HCT116 (cell line): Measurements from ENCODE around the gene SFTPD. TPM values are rescaled to one million over a fixed set of nuclear protein-coding genes. Genes with fewer than 3 reads are reported as not detected.

Source experiments
- ATAC-seq: fragments of 200-7000 bp; cut with Tn5 transposase; 2 replicates; pipeline ENCODE4 v1.9.1; 2020; ENCODE audit warnings: mild to moderate bottlenecking, moderate library complexity
- BruUV-seq: library from RNA; stranded (reverse); fragments of 400-500 nt; replicated peaks from 2 replicates; lab custom pipeline; 2021; lab: Mats Ljungman, UMichigan
- CTCF ChIA-PET: fragments of 300-600 bp; sonication (Branson Sonifier 250); formaldehyde crosslinking; loops from one replicate; lab custom pipeline; 2021; ENCODE audit warnings: antibody characterized with exemption; lab: Charles Lee
- POLR2A ChIA-PET: fragments of 300-600, 350-600 bp; sonication (Branson Sonifier 250); formaldehyde crosslinking; loops from one replicate; lab custom pipeline; 2021; ENCODE audit warnings: antibody characterized with exemption; lab: Charles Lee
- RAD21 ChIA-PET, 2 experiments: fragments of 300-600 bp; sonication (Branson Sonifier 250); formaldehyde crosslinking; loops; one replicate each; lab custom pipeline; 2023; ENCODE audit warnings: low total read pairs in 2 of 2; ENCODE audit not compliant: uncharacterized antibody in 2 of 2, unreplicated experiment in 2 of 2, low non-redundant PET in 1 of 2; lab: Charles Lee
- DNase-seq: peaks from one replicate; pipeline ENCODE4 v3.0.0-alpha.2; 2010; ENCODE audit warnings: low read depth, low spot score
- H2AFZ ChIP-seq: fragments of 200-600 bp; shearing (Covaris generic), sonication (generic); 2 replicates; pipeline ENCODE4 v1.6.1; 2017; ENCODE audit warnings: low read depth, mixed run types, mixed read lengths, antibody characterized with exemption, low read length; ENCODE audit not compliant: poor library complexity, severe bottlenecking
- H3K27ac ChIP-seq: 2 replicates; pipeline ENCODE4 v1.5.1; 2012; ENCODE audit warnings: low read depth, low read length
- H3K27me3 ChIP-seq: fragments of 200-600 bp; sonication (generic); 2 replicates; pipeline ENCODE4 v1.6.1; 2016; ENCODE audit warnings: mixed run types, low read length, mixed read lengths; ENCODE audit not compliant: insufficient read depth
- H3K36me3 ChIP-seq, 2 experiments: fragments of 200-500 bp in 1 of 2; fragments of 200-600 bp in 1 of 2; sonication (Bioruptor generic) in 1 of 2; sonication (generic) in 1 of 2; 2 replicates each; pipeline versions ENCODE4 v1.5.1 to v1.6.1; 2014 to 2016; ENCODE audit warnings: low read length in 2 of 2, inconsistent platforms in 1 of 2, mixed read lengths in 1 of 2, mixed run types in 1 of 2; ENCODE audit not compliant: insufficient read depth in 2 of 2, control insufficient read depth in 1 of 2
- H3K4me1 ChIP-seq, 2 experiments: fragments of 200-600 bp in 1 of 2; sonication (generic) in 1 of 2; 2 replicates each; pipeline versions ENCODE4 v1.5.1 to v1.6.1; 2012 to 2017; ENCODE audit warnings: low read length in 2 of 2, inconsistent platforms in 1 of 2, mild to moderate bottlenecking in 1 of 2, mixed read lengths in 1 of 2, mixed run types in 1 of 2, moderate library complexity in 1 of 2; ENCODE audit not compliant: insufficient read depth in 2 of 2, control insufficient read depth in 1 of 2
- H3K4me2 ChIP-seq: fragments of 200-600 bp; sonication (generic); 2 replicates; pipeline ENCODE4 v1.6.1; 2017; ENCODE audit warnings: mixed run types, low read length, mixed read lengths
- H3K4me3 ChIP-seq, 2 experiments: fragments of 200-600 bp in 1 of 2; sonication (generic) in 1 of 2; replicated peaks in 1 of 2; 2 replicates each; pipeline ENCODE4 v1.5.1; 2011 to 2016; ENCODE audit warnings: low read length in 2 of 2, control low read depth in 1 of 2, low read depth in 1 of 2, mild to moderate bottlenecking in 1 of 2, mixed read lengths in 1 of 2, mixed run types in 1 of 2
- H3K79me2 ChIP-seq: fragments of 200-600 bp; sonication (generic); 2 replicates; pipeline ENCODE4 v1.6.1; 2017; ENCODE audit warnings: mild to moderate bottlenecking, mixed run types, low read length, moderate library complexity, mixed read lengths; ENCODE audit not compliant: insufficient read depth
- H3K9ac ChIP-seq: fragments of 200-600 bp; sonication (generic); 2 replicates; pipeline ENCODE4 v1.6.1; 2016; ENCODE audit warnings: low read length, mixed read lengths
- H3K9me2 ChIP-seq: fragments of 200-600 bp; sonication (generic), shearing (Covaris generic); 2 replicates; pipeline ENCODE4 v1.6.1; 2017; ENCODE audit warnings: mixed run types, mild to moderate bottlenecking, moderate library complexity; ENCODE audit not compliant: insufficient read depth
- H3K9me3 ChIP-seq, 2 experiments: fragments of 200-500 bp in 1 of 2; fragments of 200-600 bp in 1 of 2; sonication (Bioruptor generic) in 1 of 2; sonication (generic) in 1 of 2; 2 replicates each; pipeline ENCODE4 v1.6.1; 2014 to 2017; ENCODE audit warnings: low read length in 2 of 2, mixed read lengths in 2 of 2, inconsistent platforms in 1 of 2, low read depth in 1 of 2, mild to moderate bottlenecking in 1 of 2, mixed run types in 1 of 2, moderate library complexity in 1 of 2; ENCODE audit not compliant: control insufficient read depth in 1 of 2, insufficient read depth in 1 of 2
- H4K20me1 ChIP-seq: fragments of 200-600 bp; sonication (generic), shearing (Covaris generic); 2 replicates; pipeline ENCODE4 v1.6.1; 2017; ENCODE audit warnings: mixed run types, mild to moderate bottlenecking, moderate library complexity; ENCODE audit not compliant: insufficient read depth
- EGR1 ChIP-seq: IDR thresholded peaks from 2 replicates; pipeline ENCODE4 v1.6.1; 2012; ENCODE audit warnings: low read depth
- ELF1 ChIP-seq: IDR thresholded peaks from 2 replicates; pipeline ENCODE4 v1.6.1; 2012; ENCODE audit warnings: low read depth, borderline replicate concordance
- POLR2AphosphoS5 ChIP-seq: IDR thresholded peaks from 2 replicates; pipeline ENCODE4 v1.6.1; 2011; ENCODE audit warnings: mild to moderate bottlenecking, low read depth, low read length, moderate library complexity
- SIN3A ChIP-seq: IDR thresholded peaks from 2 replicates; pipeline ENCODE4 v1.6.1; 2012; ENCODE audit warnings: low read depth
- SP1 ChIP-seq: IDR thresholded peaks from 2 replicates; pipeline ENCODE4 v1.6.1; 2012; ENCODE audit warnings: low read depth
- TCF7L2 ChIP-seq: IDR thresholded peaks from 2 replicates; pipeline ENCODE4 v1.7.0; 2011; ENCODE audit warnings: borderline replicate concordance, inconsistent platforms; ENCODE audit not compliant: insufficient read depth, insufficient read length; ENCODE audit errors: extremely low read depth
- intact Hi-C: fragments of 100-400 bp; cut with micrococcal nuclease; formaldehyde crosslinking; loops from 2 replicates; pipeline ENCODE4 v1.10.0; 2022
- total RNA-seq: library from RNA; stranded (reverse); gene quantifications from one replicate; pipeline ENCODE4 v1.2.1, GENCODE V29; 2021; ENCODE audit not compliant: unreplicated experiment
- TF ChIP-seq, protein P1 (sequence below), 3 experiments: fragments of 200-600 bp in 1 of 3; sonication (generic) in 1 of 3; IDR thresholded peaks in 2 of 3; conservative IDR thresholded peaks in 1 of 3; 2 replicates each; pipeline ENCODE4 v1.5.1; 2012 to 2017; ENCODE audit warnings: low read depth in 2 of 3, low read length in 2 of 3, antibody characterized with exemption in 1 of 3, borderline replicate concordance in 1 of 3, control low read depth in 1 of 3, mild to moderate bottlenecking in 1 of 3, mixed read lengths in 1 of 3, mixed run types in 1 of 3, moderate library complexity in 1 of 3; ENCODE audit not compliant: insufficient read depth in 1 of 3
- TF ChIP-seq, protein P2 (sequence below): IDR thresholded peaks from 2 replicates; pipeline ENCODE4 v1.6.1; 2012
- TF ChIP-seq, protein P3 (sequence below): IDR thresholded peaks from 2 replicates; pipeline ENCODE4 v1.6.1; 2012
- TF ChIP-seq, protein P4 (sequence below): IDR thresholded peaks from 2 replicates; pipeline ENCODE4 v1.6.1; 2011; ENCODE audit warnings: mild to moderate bottlenecking, low read length, moderate library complexity; ENCODE audit not compliant: insufficient replicate concordance; ENCODE audit errors: extremely low read depth

SFTPD gene
- total RNA-seq, 1 experiment from 2014 or later = 0.66 TPM

- DNase-seq = no peak
- H3K9me3 ChIP-seq = no peaks in the 10 kb centered on the region
- no peak overlapping the region for H3K27ac ChIP-seq
- H3K4me1 ChIP-seq = no peaks in the 10 kb centered on the region
- ATAC-seq = no peak
- H3K4me3 ChIP-seq = no peak overlapping the region
- H3K4me2 ChIP-seq = no peak overlapping the region
- H3K79me2 ChIP-seq = no peaks in the 10 kb centered on the region
- intact Hi-C loops = no loop called here
- no peaks in the 10 kb centered on the region for H3K9me2 ChIP-seq
- no peaks in the 10 kb centered on the region for H4K20me1 ChIP-seq
- peaks cover 7% of the 10 kb centered on the region; the same call in 1 of the 2 replicates for H3K27me3 ChIP-seq
- RAD21 ChIA-PET = no interaction called here
- H2AFZ ChIP-seq = no peak overlapping the region
- no TSS peak for BruUV-seq
- no peaks in the 10 kb centered on the region for H3K36me3 ChIP-seq
- H3K9ac ChIP-seq = no peak overlapping the region
- POLR2A ChIA-PET = no interaction called here
- CTCF ChIA-PET = no interaction called here
- no peak for TF ChIP-seq POLR2AphosphoS5
- TF ChIP-seq, protein P1, sequence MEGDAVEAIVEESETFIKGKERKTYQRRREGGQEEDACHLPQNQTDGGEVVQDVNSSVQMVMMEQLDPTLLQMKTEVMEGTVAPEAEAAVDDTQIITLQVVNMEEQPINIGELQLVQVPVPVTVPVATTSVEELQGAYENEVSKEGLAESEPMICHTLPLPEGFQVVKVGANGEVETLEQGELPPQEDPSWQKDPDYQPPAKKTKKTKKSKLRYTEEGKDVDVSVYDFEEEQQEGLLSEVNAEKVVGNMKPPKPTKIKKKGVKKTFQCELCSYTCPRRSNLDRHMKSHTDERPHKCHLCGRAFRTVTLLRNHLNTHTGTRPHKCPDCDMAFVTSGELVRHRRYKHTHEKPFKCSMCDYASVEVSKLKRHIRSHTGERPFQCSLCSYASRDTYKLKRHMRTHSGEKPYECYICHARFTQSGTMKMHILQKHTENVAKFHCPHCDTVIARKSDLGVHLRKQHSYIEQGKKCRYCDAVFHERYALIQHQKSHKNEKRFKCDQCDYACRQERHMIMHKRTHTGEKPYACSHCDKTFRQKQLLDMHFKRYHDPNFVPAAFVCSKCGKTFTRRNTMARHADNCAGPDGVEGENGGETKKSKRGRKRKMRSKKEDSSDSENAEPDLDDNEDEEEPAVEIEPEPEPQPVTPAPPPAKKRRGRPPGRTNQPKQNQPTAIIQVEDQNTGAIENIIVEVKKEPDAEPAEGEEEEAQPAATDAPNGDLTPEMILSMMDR (IDR thresholded peaks at IDR 0.05 in 2 of 3, conservative IDR thresholded peaks at IDR 0.05 in 1 of 3; ENCODE audit: borderline replicate concordance in 1 of 3, insufficient read depth in 1 of 3, low read depth in 2 of 3, low read length in 2 of 3) = no peak
- TF ChIP-seq EGR1 = no peak
- TF ChIP-seq TCF7L2 = no peak
- no peak for TF ChIP-seq ELF1
- TF ChIP-seq, protein P2, sequence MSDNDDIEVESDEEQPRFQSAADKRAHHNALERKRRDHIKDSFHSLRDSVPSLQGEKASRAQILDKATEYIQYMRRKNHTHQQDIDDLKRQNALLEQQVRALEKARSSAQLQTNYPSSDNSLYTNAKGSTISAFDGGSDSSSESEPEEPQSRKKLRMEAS = no peak
- no peak for TF ChIP-seq SIN3A
- TF ChIP-seq, protein P3, sequence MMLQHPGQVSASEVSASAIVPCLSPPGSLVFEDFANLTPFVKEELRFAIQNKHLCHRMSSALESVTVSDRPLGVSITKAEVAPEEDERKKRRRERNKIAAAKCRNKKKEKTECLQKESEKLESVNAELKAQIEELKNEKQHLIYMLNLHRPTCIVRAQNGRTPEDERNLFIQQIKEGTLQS = no peak
- TF ChIP-seq, protein P4, sequence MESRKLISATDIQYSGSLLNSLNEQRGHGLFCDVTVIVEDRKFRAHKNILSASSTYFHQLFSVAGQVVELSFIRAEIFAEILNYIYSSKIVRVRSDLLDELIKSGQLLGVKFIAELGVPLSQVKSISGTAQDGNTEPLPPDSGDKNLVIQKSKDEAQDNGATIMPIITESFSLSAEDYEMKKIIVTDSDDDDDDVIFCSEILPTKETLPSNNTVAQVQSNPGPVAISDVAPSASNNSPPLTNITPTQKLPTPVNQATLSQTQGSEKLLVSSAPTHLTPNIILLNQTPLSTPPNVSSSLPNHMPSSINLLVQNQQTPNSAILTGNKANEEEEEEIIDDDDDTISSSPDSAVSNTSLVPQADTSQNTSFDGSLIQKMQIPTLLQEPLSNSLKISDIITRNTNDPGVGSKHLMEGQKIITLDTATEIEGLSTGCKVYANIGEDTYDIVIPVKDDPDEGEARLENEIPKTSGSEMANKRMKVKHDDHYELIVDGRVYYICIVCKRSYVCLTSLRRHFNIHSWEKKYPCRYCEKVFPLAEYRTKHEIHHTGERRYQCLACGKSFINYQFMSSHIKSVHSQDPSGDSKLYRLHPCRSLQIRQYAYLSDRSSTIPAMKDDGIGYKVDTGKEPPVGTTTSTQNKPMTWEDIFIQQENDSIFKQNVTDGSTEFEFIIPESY = no peak
- no peak for TF ChIP-seq SP1
Measured at GRCh38 chr10:79943871-79944270, 5.0 kb downstream of the SFTPD start.
